Uterus (tissue), 2 donors: ENCODE data around the gene PLCG2.

Source experiments
- CTCF ChIP-seq, 4 experiments: fragments of 200-600 bp in 2 of 4; fragments of 450-650 bp in 2 of 4; sonication (generic) in 2 of 4; IDR thresholded peaks; one replicate each; pipeline ENCODE4 v1.5.1; 2016 to 2019; ENCODE audit warnings: antibody characterized with exemption in 4 of 4, mild to moderate bottlenecking in 2 of 4, moderate library complexity in 1 of 4
- POLR2A ChIP-seq, 2 donors: fragments of 450-650 bp; IDR thresholded peaks; one replicate each; pipeline ENCODE4 v1.6.1; 2016; ENCODE audit warnings: antibody characterized with exemption in 2 of 2, mild to moderate bottlenecking in 1 of 2, moderate library complexity in 1 of 2

GRCh38 chr16:81843243-81843582 is 64.1 kb downstream of the PLCG2 start:
- TF ChIP-seq CTCF (IDR thresholded peaks at IDR 0.05) (no peak), POLR2A (IDR thresholded peaks at IDR 0.05) (no peak)
